Testis (tissue), 2 donors: ENCODE measurements around the gene IFITM1.

Experiments
- CTCF ChIP-seq, 3 experiments: fragments of 450-650 bp in 2 of 3; fragments of 200-600 bp in 1 of 3; sonication (generic) in 1 of 3; IDR thresholded peaks; one replicate each; pipeline ENCODE4 v1.5.1; 2016 to 2019; ENCODE audit warnings: antibody characterized with exemption in 3 of 3, mild to moderate bottlenecking in 2 of 3, moderate library complexity in 1 of 3
- POLR2A ChIP-seq: fragments of 450-650 bp; IDR thresholded peaks from one replicate; pipeline ENCODE4 v1.6.1; 2017; ENCODE audit warnings: antibody characterized with exemption, mild to moderate bottlenecking, moderate library complexity

GRCh38 chr11:289712-290620, 23.9 kb upstream of the IFITM1 start:
- TF ChIP-seq CTCF (IDR thresholded peaks at IDR 0.05) (no peak), POLR2A (no peak)
